Kidney (tissue), 14 donors: ENCODE results near the gene SLC39A9. TPM values are rescaled to one million over a fixed set of nuclear protein-coding genes. Genes with fewer than 3 reads are reported as not detected.

ENCODE experiments used
- DNase-seq, 5 donors: peaks; one replicate each; pipeline ENCODE4 v3.0.0-alpha.2; 2013 to 2020
- FAIRE-seq: peaks from 2 replicates; lab custom pipeline; 2012; peaks lifted over from hg19 to GRCh38; lab: Jason Lieb, UNC
- H3K27ac ChIP-seq, 2 donors: one replicate each; pipeline ENCODE4 v1.7.0; 2013; ENCODE audit warnings: low read depth in 2 of 2, low read length in 2 of 2, inconsistent platforms in 1 of 2
- H3K27me3 ChIP-seq: one replicate; pipeline ENCODE4 v1.7.1; 2013; ENCODE audit warnings: low read length, inconsistent platforms; ENCODE audit not compliant: control insufficient read depth, insufficient read depth
- H3K36me3 ChIP-seq, 3 donors: one replicate each; pipeline versions ENCODE4 v1.7.0 to v1.7.1; 2013; ENCODE audit warnings: low read length in 3 of 3, control low read depth in 1 of 3, inconsistent platforms in 1 of 3; ENCODE audit not compliant: insufficient read depth in 3 of 3, control insufficient read depth in 2 of 3
- H3K4me1 ChIP-seq, 3 donors: one replicate each; pipeline versions ENCODE4 v1.7.0 to v1.7.1; 2013; ENCODE audit warnings: low read length in 3 of 3, inconsistent platforms in 1 of 3, low read depth in 1 of 3; ENCODE audit not compliant: control insufficient read depth in 2 of 3, insufficient read depth in 2 of 3
- H3K4me3 ChIP-seq, 3 donors: one replicate each; pipeline versions ENCODE4 v1.7.0 to v1.8.1; 2013; ENCODE audit warnings: low read length in 3 of 3, control low read depth in 1 of 3, inconsistent platforms in 1 of 3
- H3K9ac ChIP-seq, 3 donors: one replicate each; pipeline versions ENCODE4 v1.7.0 to v1.7.1; 2013; ENCODE audit warnings: low read length in 3 of 3, control low read depth in 1 of 3, inconsistent platforms in 1 of 3
- H3K9me3 ChIP-seq, 3 donors: one replicate each; pipeline versions ENCODE4 v1.7.0 to v1.7.1; 2013; ENCODE audit warnings: low read length in 3 of 3, control low read depth in 1 of 3, inconsistent platforms in 1 of 3; ENCODE audit not compliant: control insufficient read depth in 2 of 3, insufficient read depth in 1 of 3
- intact Hi-C: fragments of 100-400 bp; cut with DNase I; formaldehyde crosslinking; loops from one replicate; pipeline ENCODE4 v1.11.1; 2022
- polyA plus RNA-seq: library from polyadenylated mRNA; stranded (reverse); fragments of 350-450 nt; fragmentation: Illumina TruSeq; extraction: RNeasy Lipid Tissue Mini Kit (QIAGEN cat#74804); gene quantifications from one replicate; pipeline ENCODE4 v1.2.3, GENCODE V29; 2014; ENCODE audit warnings: low read depth, low replicate concordance; ENCODE audit not compliant: insufficient read depth
- total RNA-seq: library from RNA; stranded (reverse); fragmentation: NEBNext Ultra II Directional; extraction: Animal tissue kit (Norgen Biotek cat#: 25700); gene quantifications from one replicate; pipeline ENCODE4 v1.2.1, GENCODE V29; 2021
- TF ChIP-seq, protein P1 (sequence below): IDR thresholded peaks from 3 replicates; pipeline ENCODE4 v1.5.1; 2012; ENCODE audit warnings: mild to moderate bottlenecking, moderate library complexity, borderline replicate concordance; ENCODE audit not compliant: insufficient read depth; ENCODE audit errors: extremely low read depth
- donor health status: control.
- donor health status: control.
- donor health status: control.
- donor health status: control.
- donor health status: control.
- donor health status: DM: yes; HTN: yes; CAD: no.
- donor health status: Normal renal cell carcinoma (clear cell type).

SLC39A9 gene
- total and polyA plus RNA-seq, 2 donors from 2014 or later: 45.9 to 77.7 TPM

GRCh38 chr14:69358966-69359365 lies 39.5 kb upstream of the SLC39A9 start:
- Histone ChIP-seq H3K9me3 (no peaks in the 10 kb centered on the region), H3K4me1 (peaks cover 0 to 4% (median 0%) of the 10 kb centered on the region in 3 donors), H3K36me3 (no peaks in the 10 kb centered on the region), H3K9ac (no peak overlapping the region), H3K27ac (no peak overlapping the region), H3K4me3 (no peak overlapping the region), H3K27me3 (no peaks in the 10 kb centered on the region)
- intact Hi-C loops: loop anchor here (10.0 kb wide), 1 partner anchor 104 kb away; no protein-coding TSS in a partner anchor
- TF ChIP-seq, protein P1, sequence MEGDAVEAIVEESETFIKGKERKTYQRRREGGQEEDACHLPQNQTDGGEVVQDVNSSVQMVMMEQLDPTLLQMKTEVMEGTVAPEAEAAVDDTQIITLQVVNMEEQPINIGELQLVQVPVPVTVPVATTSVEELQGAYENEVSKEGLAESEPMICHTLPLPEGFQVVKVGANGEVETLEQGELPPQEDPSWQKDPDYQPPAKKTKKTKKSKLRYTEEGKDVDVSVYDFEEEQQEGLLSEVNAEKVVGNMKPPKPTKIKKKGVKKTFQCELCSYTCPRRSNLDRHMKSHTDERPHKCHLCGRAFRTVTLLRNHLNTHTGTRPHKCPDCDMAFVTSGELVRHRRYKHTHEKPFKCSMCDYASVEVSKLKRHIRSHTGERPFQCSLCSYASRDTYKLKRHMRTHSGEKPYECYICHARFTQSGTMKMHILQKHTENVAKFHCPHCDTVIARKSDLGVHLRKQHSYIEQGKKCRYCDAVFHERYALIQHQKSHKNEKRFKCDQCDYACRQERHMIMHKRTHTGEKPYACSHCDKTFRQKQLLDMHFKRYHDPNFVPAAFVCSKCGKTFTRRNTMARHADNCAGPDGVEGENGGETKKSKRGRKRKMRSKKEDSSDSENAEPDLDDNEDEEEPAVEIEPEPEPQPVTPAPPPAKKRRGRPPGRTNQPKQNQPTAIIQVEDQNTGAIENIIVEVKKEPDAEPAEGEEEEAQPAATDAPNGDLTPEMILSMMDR: no peak
- FAIRE-seq (no peak), DNase-seq (no peak)

DNA sequence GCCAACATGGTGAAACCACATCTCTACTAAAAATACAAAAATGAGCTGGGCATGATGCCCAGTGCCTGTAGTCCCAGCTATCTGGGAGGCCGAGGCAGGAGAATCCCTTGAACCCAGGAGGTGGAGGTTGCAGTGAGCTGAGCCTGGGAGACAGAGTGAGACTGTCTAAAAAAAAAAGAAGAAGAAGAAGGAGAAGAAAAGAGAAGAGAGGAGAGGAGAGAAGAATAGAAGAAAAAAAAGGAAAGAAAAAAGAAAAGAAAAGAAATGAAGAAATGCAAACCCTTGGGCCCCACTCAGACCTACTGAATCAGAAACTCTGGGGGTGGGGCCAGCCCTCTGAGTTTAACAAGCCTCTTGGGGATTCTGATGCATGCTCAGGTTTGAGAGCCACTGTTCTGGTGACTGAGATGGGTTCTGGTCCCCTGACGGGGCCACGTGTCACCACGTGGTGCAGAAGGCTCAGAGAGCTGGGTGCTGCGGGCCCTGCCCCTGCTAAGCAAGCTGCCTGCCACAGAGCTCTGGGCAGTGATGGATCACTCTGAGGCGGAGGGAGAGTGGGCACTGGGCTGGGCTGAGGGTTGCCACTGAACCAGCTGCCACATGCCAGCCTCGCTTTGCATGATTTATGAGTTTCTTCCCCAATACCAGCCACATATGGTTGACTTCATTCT lies 37.9 kb upstream of the SLC39A9 start:
- no peak overlapping the region for H3K9ac ChIP-seq
- intact Hi-C loops: no loop called here
- no peaks in the 10 kb centered on the region for H3K27me3 ChIP-seq
- no peak overlapping the region for H3K27ac ChIP-seq
- no peaks in the 10 kb centered on the region for H3K36me3 ChIP-seq
- TF ChIP-seq, protein P1: no peak
- DNase-seq: peak in 1 of 5 donors; percentile 15
- FAIRE-seq: no peak
- H3K4me3 ChIP-seq: no peak overlapping the region
- H3K4me1 ChIP-seq: peaks cover 0 to under 1% (median 0%) of the 10 kb centered on the region in 3 donors
- no peaks in the 10 kb centered on the region for H3K9me3 ChIP-seq

DNA sequence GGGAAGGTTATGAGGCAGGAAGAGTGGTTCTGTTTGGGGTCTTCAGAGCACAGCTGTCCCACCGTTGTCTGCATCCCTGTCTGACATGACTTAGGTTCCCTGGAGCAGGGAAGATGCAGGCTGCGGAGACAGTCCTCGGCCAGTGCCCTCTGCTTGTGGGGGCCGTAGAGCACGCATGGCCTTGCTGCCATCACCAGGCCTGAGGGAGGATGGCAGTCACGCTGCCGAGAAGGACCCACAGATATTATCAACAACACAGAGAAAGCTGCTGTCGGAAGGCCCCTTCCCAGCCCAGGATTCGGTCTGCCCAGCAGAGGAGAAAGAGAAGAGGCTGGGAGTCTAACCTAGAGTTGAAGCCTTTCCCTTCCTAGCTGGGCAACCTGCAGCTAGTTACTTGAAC lies 35.4 kb upstream of the SLC39A9 start:
- H3K9me3 ChIP-seq: no peaks in the 10 kb centered on the region
- no peak overlapping the region for H3K27ac ChIP-seq
- TF ChIP-seq, protein P1: peak; percentile 58
- H3K27me3 ChIP-seq: no peaks in the 10 kb centered on the region
- DNase-seq: peak; percentile 39 to 79 (median 49)
- H3K4me3 ChIP-seq: no peak overlapping the region
- no peaks in the 10 kb centered on the region for H3K4me1 ChIP-seq
- FAIRE-seq: no peak
- H3K9ac ChIP-seq: no peak overlapping the region
- intact Hi-C loops: no loop called here
- no peaks in the 10 kb centered on the region for H3K36me3 ChIP-seq

DNA sequence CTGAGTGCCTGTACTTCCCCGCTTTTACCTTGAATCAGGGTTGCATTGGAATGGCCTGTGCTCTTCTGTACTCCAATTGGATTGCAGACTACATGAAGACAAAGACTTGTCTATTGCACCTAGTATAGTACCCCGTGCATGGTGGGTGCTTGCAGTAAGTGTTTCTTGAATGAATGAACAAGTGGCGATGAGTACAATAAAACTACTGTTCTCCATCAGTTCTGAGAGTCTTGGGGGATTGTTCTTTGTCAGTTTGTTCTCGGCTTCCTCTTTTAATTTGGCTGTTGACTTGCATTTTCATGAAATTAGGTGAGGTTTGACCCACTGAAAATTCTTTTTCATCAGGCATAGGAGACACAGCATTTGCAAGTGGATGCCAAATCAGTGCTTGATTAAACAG lies 34.5 kb upstream of the SLC39A9 start:
- H3K9ac ChIP-seq: no peak overlapping the region
- H3K27ac ChIP-seq: no peak overlapping the region
- H3K4me1 ChIP-seq: no peaks in the 10 kb centered on the region
- H3K36me3 ChIP-seq: no peaks in the 10 kb centered on the region
- no peaks in the 10 kb centered on the region for H3K9me3 ChIP-seq
- TF ChIP-seq, protein P1: no peak
- no peak overlapping the region for H3K4me3 ChIP-seq
- no peaks in the 10 kb centered on the region for H3K27me3 ChIP-seq
- DNase-seq (no peak), FAIRE-seq (no peak)
- intact Hi-C loops: no loop called here
